IMR-90 (cell line): ENCODE measurements around the gene HDGFL2. TPM values are rescaled to one million over a fixed set of nuclear protein-coding genes. Genes with fewer than 3 reads are reported as not detected.

Experiments used
- ATAC-seq: fragments of 200-7000 bp; cut with Tn5 transposase; 2 replicates; pipeline ENCODE4 v1.9.1; 2020; ENCODE audit warnings: low read depth, mild to moderate bottlenecking, moderate library complexity
- BruUV-seq: library from RNA; stranded (reverse); fragments of 400-500 nt; replicated peaks from 2 replicates; lab custom pipeline; 2021; lab: Mats Ljungman, UMichigan
- CTCF ChIA-PET: fragments of 300-600 bp; formaldehyde crosslinking; extraction: SDS; loops from one replicate; lab custom pipeline; 2021; ENCODE audit warnings: antibody characterized with exemption; lab: Yijun Ruan, JAX
- POLR2A ChIA-PET: fragments of 300-600 bp; sonication (Branson Sonifier 250); formaldehyde crosslinking; loops from one replicate; lab custom pipeline; 2022; ENCODE audit warnings: antibody characterized with exemption; ENCODE audit not compliant: unreplicated experiment; lab: Charles Lee
- DNase-seq: peaks from one replicate; pipeline ENCODE4 v3.0.0; 2013
- H2AFZ ChIP-seq: replicated peaks from 2 replicates; pipeline ENCODE3; 2013; ENCODE audit warnings: low read length, mild to moderate bottlenecking; ENCODE audit not compliant: poor library complexity
- H2AK5ac ChIP-seq: 2 replicates; pipeline ENCODE4 v1.6.1; 2013; ENCODE audit warnings: low read depth, low read length, inconsistent platforms
- H2AK9ac ChIP-seq: replicated peaks from 2 replicates; pipeline ENCODE3; 2013; ENCODE audit warnings: mild to moderate bottlenecking, low read depth, low read length, moderate library complexity; ENCODE audit not compliant: poor library complexity
- H2BK120ac ChIP-seq: 2 replicates; pipeline ENCODE4 v1.6.1; 2013; ENCODE audit warnings: low read depth, low read length, inconsistent platforms
- H2BK15ac ChIP-seq: 3 replicates; pipeline ENCODE4 v1.6.1; 2013; ENCODE audit warnings: low read depth, low read length, inconsistent platforms
- H2BK20ac ChIP-seq: 2 replicates; pipeline ENCODE4 v1.6.1; 2013; ENCODE audit warnings: low read depth, mild to moderate bottlenecking, inconsistent platforms, low read length, moderate library complexity
- H2BK5ac ChIP-seq: 2 replicates; pipeline ENCODE4 v1.6.1; 2013; ENCODE audit warnings: mild to moderate bottlenecking, low read depth, low read length, inconsistent platforms; ENCODE audit not compliant: poor library complexity, severe bottlenecking
- H3K14ac ChIP-seq: replicated peaks from 2 replicates; pipeline ENCODE4 v1.6.1; 2013; ENCODE audit warnings: low read depth, low read length, inconsistent platforms
- H3K18ac ChIP-seq: 2 replicates; pipeline ENCODE4 v1.6.1; 2013; ENCODE audit warnings: low read depth, low read length, control low read depth
- H3K23ac ChIP-seq: 2 replicates; pipeline ENCODE4 v1.6.1; 2013; ENCODE audit warnings: low read depth, low read length, inconsistent platforms
- H3K27ac ChIP-seq: 2 replicates; pipeline ENCODE4 v1.5.1; 2013; ENCODE audit warnings: mild to moderate bottlenecking, control low read depth, low read length; ENCODE audit not compliant: insufficient read depth
- H3K27me3 ChIP-seq: 2 replicates; pipeline ENCODE4 v1.6.1; 2013; ENCODE audit warnings: low read length; ENCODE audit not compliant: control insufficient read depth, insufficient read depth
- H3K36me3 ChIP-seq: 2 replicates; pipeline ENCODE4 v1.6.1; 2013; ENCODE audit warnings: low read length, mixed read lengths; ENCODE audit not compliant: control insufficient read depth, insufficient read depth
- H3K4ac ChIP-seq: 2 replicates; pipeline ENCODE4 v1.6.1; 2013; ENCODE audit warnings: low read depth, low read length, inconsistent platforms
- H3K4me1 ChIP-seq: 2 replicates; pipeline ENCODE4 v1.6.1; 2013; ENCODE audit warnings: low read length, mixed read lengths; ENCODE audit not compliant: control insufficient read depth, insufficient read depth
- H3K4me2 ChIP-seq: 2 replicates; pipeline ENCODE4 v1.6.1; 2013; ENCODE audit warnings: low read depth, mild to moderate bottlenecking, control low read depth, low read length, moderate library complexity
- H3K4me3 ChIP-seq: 2 replicates; pipeline ENCODE4 v1.5.1; 2013; ENCODE audit warnings: low read depth, mild to moderate bottlenecking, control low read depth, low read length, moderate library complexity; ENCODE audit not compliant: insufficient read depth
- H3K56ac ChIP-seq: 2 replicates; pipeline ENCODE4 v1.6.1; 2013; ENCODE audit warnings: low read length, inconsistent platforms; ENCODE audit not compliant: insufficient read depth; ENCODE audit errors: extremely low read depth
- H3K79me1 ChIP-seq, 2 experiments: 2 replicates each; pipeline ENCODE4 v1.6.1; 2013; ENCODE audit warnings: low read length in 2 of 2, inconsistent platforms in 1 of 2, low read depth in 1 of 2
- H3K9ac ChIP-seq: 2 replicates; pipeline ENCODE4 v1.6.1; 2013; ENCODE audit warnings: low read depth, low read length, control low read depth
- H3K9me1 ChIP-seq: 2 replicates; pipeline ENCODE4 v1.6.1; 2013; ENCODE audit warnings: low read length, inconsistent platforms; ENCODE audit not compliant: insufficient read depth
- H3K9me3 ChIP-seq: 2 replicates; pipeline ENCODE4 v1.6.1; 2013; ENCODE audit warnings: low read length; ENCODE audit not compliant: control insufficient read depth, insufficient read depth
- H4K20me1 ChIP-seq: 2 replicates; pipeline ENCODE4 v1.6.1; 2013; ENCODE audit warnings: low read length, inconsistent platforms; ENCODE audit not compliant: insufficient read depth
- H4K5ac ChIP-seq: 2 replicates; pipeline ENCODE4 v1.6.1; 2013; ENCODE audit warnings: mild to moderate bottlenecking, low read depth, low read length, control low read depth
- H4K8ac ChIP-seq, 2 experiments: 2 replicates each; pipeline ENCODE4 v1.6.1; 2013; ENCODE audit warnings: low read depth in 2 of 2, low read length in 2 of 2, control low read depth in 1 of 2, inconsistent platforms in 1 of 2
- H4K91ac ChIP-seq: 2 replicates; pipeline ENCODE4 v1.6.1; 2013; ENCODE audit warnings: low read depth, low read length, inconsistent platforms; ENCODE audit not compliant: insufficient read depth
- CTCF ChIP-seq: conservative IDR thresholded peaks from 2 replicates; pipeline ENCODE4 v1.5.1; 2012; ENCODE audit warnings: mild to moderate bottlenecking, low read depth, low read length, improper control_type of control experiment
- ELK1 ChIP-seq: fragments of 150-350 bp; IDR thresholded peaks from 2 replicates; pipeline ENCODE4 v1.6.1; 2016; ENCODE audit warnings: low read depth, mild to moderate bottlenecking, low read length, moderate library complexity, borderline replicate concordance
- MAFK ChIP-seq: IDR thresholded peaks from 2 replicates; pipeline ENCODE4 v1.6.1; 2012; ENCODE audit warnings: low read depth, low read length, improper control_type of control experiment
- USF2 ChIP-seq: fragments of 150-350 bp; IDR thresholded peaks from 2 replicates; pipeline ENCODE4 v1.6.1; 2017; ENCODE audit warnings: mild to moderate bottlenecking, antibody characterized with exemption, low read length, low read depth
- WGBS, 2 experiments: methylation state at CpG; one replicate each; pipeline versions ENCODE4 v1.1.5 to v1.1.7; 2013; ENCODE audit warnings: missing lambda C conversion rate in 2 of 2; ENCODE audit not compliant: insufficient read length in 1 of 2; ENCODE audit errors: extremely low coverage in 2 of 2; 5-methylcytosine and 5-hydroxymethylcytosine counted together
- dilution Hi-C: fragments of 300-500 bp; cut with HindIII; formaldehyde crosslinking; loops from one replicate; pipeline ENCODE4 v1.14.3; 2018; ENCODE audit warnings: low sequenced_read_pairs; ENCODE audit not compliant: unreplicated experiment
- in situ Hi-C: fragments of 300-500 bp; cut with MboI; formaldehyde crosslinking; loops from 3 replicates; pipeline ENCODE4 v1.14.3; 2019; ENCODE audit warnings: low sequenced_read_pairs, inconsistent platforms, mixed read lengths
- intact Hi-C: fragments of 100-400 bp; cut with micrococcal nuclease; formaldehyde crosslinking; loops from 2 replicates; pipeline ENCODE4 v1.10.0; 2022
- polyA plus RNA-seq, 3 experiments: library from polyadenylated mRNA; depleted of rRNA; stranded (reverse); fragments of >200 nt; gene quantifications; 2 replicates each; pipeline ENCODE4 v1.2.3, GENCODE V29; 2012; ENCODE audit warnings: low replicate concordance in 1 of 3
- total RNA-seq: library from RNA; depleted of rRNA; stranded (reverse); fragments of >200 nt; gene quantifications from 2 replicates; pipeline ENCODE4 v1.2.3, GENCODE V29; 2012

Gene HDGFL2
- total and polyA plus RNA-seq, 2 of the 4 experiments (the other 2 are of a cell fraction): 35.8 to 48.5 TPM

- no TSS peak for BruUV-seq
These were observed 10.7 kb downstream of the HDGFL2 start for GRCh38 chr19:4482721-4483364.

More at GRCh38 chr19:4482721-4483364, 10.7 kb downstream of the HDGFL2 start:
- ATAC-seq (no peak), DNase-seq (no peak)
- ChIA-PET CTCF (no interaction called here), POLR2A (no interaction called here)
- in situ Hi-C loops: no loop called here
- dilution Hi-C loops: no loop called here
- H3K4me3 ChIP-seq: no peak overlapping the region
- H3K9ac ChIP-seq: no peak overlapping the region
- intact Hi-C loops: no loop called here
- no peak overlapping the region for H2AFZ ChIP-seq
- no peak for TF ChIP-seq USF2
- no peak for TF ChIP-seq CTCF
- no peak for TF ChIP-seq MAFK
- TF ChIP-seq ELK1: no peak
- no peak overlapping the region for H2AK5ac ChIP-seq
- no peak overlapping the region for H3K4ac ChIP-seq
- 96% methylated on average over 26 of the region's 35 CpGs; no CpG with 5 or more reads in 1 of the 2 experiments for WGBS, 2 experiments
- H4K20me1 ChIP-seq: no peaks in the 10 kb centered on the region
- no peak overlapping the region for H2BK15ac ChIP-seq
- peaks cover 39% of the 10 kb centered on the region for H3K36me3 ChIP-seq
- H2BK5ac ChIP-seq: no peak overlapping the region
- H4K8ac ChIP-seq: no peak overlapping the region
- no peak overlapping the region for H4K91ac ChIP-seq
- H3K79me1 ChIP-seq: peaks cover 5 to 30% of the 10 kb centered on the region in 2 experiments
- H3K18ac ChIP-seq: no peak overlapping the region
- no peaks in the 10 kb centered on the region for H3K9me1 ChIP-seq
- H4K5ac ChIP-seq: no peak overlapping the region
- no peak overlapping the region for H3K14ac ChIP-seq
- no peak overlapping the region for H3K4me2 ChIP-seq
- no peak overlapping the region for H3K56ac ChIP-seq
- no peak overlapping the region for H3K27ac ChIP-seq
- H3K27me3 ChIP-seq: no peaks in the 10 kb centered on the region
- no peak overlapping the region for H2BK20ac ChIP-seq
- H2AK9ac ChIP-seq: no peak overlapping the region
- H2BK120ac ChIP-seq: no peak overlapping the region
- no peaks in the 10 kb centered on the region for H3K4me1 ChIP-seq
- H3K9me3 ChIP-seq: no peaks in the 10 kb centered on the region
- H3K23ac ChIP-seq: no peak overlapping the region
